ENCODE measurements around the gene NEUROG2.
"Not testable (repeated sequence)": the region's sequence is repeated elsewhere in the genome, so short reads cannot be mapped to it uniquely, and the experiment has no call there.

NEUROG2 gene

GRCh38 chr4:112490808-112491207 is 25.2 kb downstream of the NEUROG2 start:
- DNase-seq (ENCODE audit: low read depth): not testable (repeated sequence)

DNA sequence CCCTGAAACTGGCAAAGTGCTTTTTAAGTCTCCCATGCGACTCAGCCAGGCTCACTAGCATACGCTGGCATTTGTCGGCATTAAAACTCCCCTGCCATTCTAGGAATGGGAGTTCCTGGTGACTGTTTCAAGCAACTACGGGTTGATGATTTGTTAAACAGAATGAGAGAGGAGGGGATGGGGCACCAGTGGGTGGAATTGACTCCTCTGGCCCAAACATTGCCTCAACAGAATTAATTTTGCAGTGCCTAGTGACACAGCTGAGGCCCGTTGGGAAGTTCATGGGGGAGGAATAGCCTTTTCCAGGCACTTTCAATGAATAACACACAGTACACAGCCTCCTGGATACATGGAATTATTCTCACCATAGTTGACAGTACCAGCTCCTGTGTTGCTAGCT is 30.1 kb downstream of the NEUROG2 start:
- no peak for DNase-seq (ENCODE audit: low read depth)

DNA sequence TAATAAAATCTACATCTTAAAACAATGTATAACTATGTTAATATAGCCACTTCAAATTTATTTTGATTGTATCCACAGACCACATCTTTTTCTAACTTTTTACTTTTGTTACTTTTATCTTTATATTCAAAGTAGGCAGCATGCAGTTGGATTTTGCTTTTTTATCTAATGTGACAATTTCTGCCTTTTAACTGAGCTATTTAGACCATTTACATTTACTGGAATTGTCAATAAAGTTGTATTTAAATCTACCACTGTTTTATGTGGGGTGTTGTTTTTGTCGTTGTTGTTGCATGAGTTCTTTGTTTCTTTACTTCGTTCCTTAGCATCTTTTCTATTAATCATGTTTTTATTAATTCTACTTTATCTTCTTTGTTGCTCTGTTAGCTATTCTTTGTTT is 42.0 kb downstream of the NEUROG2 start:
- no peak for DNase-seq (ENCODE audit: low read depth)

- no peak for DNase-seq (ENCODE audit: low read depth)
These were observed 43.7 kb downstream of the NEUROG2 start for GRCh38 chr4:112472318-112472717.

Measured in iris pigment epithelial cell (primary cell).